Renal pelvis (tissue), 4 donors: ENCODE data around the gene RALGAPA2. TPM values are rescaled to one million over a fixed set of nuclear protein-coding genes. Genes with fewer than 3 reads are reported as not detected.

Experiments used
- DNase-seq: peaks from one replicate; pipeline ENCODE4 v3.0.0-alpha.2; 2013
- polyA plus RNA-seq, 3 donors: library from polyadenylated mRNA; unstranded; fragments of 120-200 nt; gene quantifications; one replicate each; pipeline ENCODE4 v1.2.1, GENCODE V29; 2013; ENCODE audit not compliant: insufficient read length in 3 of 3

RALGAPA2 gene
- polyA plus RNA-seq, 3 donors: 16.4 to 22.7 (median 21.8) TPM

GRCh38 chr20:20437314-20437713 lies 275.1 kb downstream of the RALGAPA2 start:
- DNase-seq: no peak

DNA sequence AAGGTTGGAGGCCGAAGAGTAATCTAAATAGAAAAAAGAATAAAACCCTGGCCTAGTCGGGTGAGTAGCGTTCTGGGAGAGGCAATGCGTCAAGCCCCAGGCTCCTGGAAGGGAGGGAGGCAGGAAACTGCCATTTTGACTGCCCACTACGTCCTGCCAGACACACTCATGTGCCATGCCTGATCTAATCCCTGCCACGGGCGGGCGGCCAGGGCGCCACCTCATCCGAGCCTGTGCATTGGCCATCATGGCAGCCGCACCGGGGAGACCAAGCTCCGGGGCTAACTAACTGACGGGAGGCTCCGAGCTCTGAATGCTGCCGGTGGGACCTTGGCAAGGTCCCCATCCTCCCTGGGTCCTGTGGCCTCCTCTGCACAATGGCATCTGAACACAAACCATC lies 275.8 kb downstream of the RALGAPA2 start:
- DNase-seq: no peak

DNA sequence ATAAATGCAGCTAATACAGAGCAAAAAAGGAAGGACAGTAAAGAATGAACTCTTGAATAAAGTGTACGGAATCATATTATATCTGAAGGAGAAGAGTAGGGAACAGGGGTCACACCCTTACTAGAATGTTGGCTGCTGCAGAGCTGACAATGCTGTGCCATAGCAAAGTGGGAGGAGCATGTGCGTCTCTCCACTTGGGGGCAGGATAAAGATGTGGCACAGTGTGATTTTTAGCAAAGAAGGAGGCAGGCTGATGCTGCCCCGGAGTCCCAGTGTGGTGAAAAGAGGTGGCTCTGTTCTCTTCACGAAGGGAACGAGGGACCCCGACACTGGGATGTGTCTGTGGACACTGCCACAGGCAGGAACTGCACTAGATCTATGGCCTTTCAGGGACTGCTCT lies 277.0 kb downstream of the RALGAPA2 start:
- no peak for DNase-seq

DNA sequence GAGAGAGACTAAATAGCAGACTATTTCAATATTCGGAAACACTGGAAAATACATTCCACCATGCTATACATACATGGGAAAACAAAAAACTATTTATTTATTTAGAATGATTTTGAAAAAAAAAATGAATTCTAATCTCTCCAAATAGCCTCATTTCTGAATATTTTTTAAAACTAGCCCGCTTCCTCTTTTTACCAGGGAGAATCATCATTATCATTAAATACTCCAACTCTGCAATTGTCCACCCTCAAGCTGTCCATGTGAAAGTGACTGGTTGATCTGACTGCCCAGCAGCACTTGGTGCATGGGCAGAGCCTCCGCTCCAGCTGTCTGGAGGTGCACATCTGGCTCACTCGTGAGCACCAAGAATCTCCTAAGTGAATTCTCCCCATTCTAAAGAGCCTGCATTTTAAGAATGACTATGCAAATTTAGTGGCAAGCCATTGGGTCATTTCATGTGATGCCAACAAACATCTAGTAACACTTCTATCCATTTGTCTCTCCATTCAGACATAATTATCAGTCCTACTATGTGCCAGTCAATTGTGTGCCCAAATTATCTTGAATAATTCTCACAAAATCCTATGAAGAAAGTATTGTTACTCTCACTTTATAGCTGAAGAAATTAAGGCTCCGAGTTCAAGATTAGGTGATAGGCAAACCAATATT lies 279.7 kb downstream of the RALGAPA2 start:
- DNase-seq: no peak

- no peak for DNase-seq
Measured at GRCh38 chr20:20430066-20430465, 282.4 kb downstream of the RALGAPA2 start.

GRCh38 chr20:20428067-20428466 lies 284.4 kb downstream of the RALGAPA2 start:
- no peak for DNase-seq

GRCh38 chr20:20427227-20427864 lies 285.1 kb downstream of the RALGAPA2 start:
- no peak for DNase-seq

DNA sequence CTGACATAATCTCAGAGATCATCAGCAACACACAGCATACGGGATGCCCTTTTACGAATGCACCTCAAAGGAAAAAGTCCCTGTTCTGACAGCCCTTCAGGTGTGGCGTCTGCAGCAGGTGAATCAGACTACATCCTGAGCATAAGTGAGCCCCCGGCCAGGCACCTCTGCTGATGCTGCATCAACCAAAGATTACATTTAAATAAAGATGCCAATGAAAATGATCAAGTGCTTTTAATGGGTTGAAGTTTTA lies 285.9 kb downstream of the RALGAPA2 start:
- no peak for DNase-seq

DNA sequence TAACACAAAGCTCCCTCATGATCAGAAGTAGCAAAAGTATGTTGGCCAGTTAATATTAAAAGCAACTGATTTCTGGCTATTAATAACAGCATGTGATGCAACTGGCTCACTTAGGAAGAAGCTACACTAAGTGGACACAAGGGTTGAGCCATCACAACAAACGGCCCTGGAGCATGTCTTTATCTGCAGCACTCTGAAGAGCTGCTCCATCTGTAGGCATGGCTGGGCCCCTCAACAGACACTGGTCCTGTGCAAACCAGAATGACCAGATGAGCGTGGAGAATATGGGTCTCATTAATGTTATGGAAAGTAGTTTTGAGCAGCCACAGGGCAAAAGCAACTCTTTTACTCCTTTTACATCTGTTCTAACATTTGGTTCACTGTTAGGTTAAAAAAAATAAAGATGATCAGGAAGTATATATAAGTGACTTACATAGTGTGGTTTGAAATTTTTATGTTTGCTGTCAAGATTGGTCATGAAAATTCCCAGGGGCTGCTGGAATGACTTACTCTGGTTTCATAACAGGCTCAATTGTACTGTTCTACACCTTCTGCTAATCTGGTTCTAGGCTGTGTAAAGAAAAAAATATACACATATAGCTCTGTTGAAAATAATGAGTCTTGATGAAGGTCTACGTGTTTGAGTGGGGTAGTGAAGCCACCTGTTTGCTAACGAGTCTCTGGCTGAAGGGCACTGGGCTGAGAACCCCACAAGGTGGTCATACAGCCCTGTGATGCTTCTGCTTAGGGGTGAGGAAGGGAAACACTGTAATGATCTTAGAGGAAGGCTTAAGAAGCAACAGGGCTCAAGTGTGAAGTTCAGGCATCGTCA lies 286.4 kb downstream of the RALGAPA2 start:
- no peak for DNase-seq

GRCh38 chr20:20423117-20423516 lies 289.3 kb downstream of the RALGAPA2 start:
- no peak for DNase-seq

DNA sequence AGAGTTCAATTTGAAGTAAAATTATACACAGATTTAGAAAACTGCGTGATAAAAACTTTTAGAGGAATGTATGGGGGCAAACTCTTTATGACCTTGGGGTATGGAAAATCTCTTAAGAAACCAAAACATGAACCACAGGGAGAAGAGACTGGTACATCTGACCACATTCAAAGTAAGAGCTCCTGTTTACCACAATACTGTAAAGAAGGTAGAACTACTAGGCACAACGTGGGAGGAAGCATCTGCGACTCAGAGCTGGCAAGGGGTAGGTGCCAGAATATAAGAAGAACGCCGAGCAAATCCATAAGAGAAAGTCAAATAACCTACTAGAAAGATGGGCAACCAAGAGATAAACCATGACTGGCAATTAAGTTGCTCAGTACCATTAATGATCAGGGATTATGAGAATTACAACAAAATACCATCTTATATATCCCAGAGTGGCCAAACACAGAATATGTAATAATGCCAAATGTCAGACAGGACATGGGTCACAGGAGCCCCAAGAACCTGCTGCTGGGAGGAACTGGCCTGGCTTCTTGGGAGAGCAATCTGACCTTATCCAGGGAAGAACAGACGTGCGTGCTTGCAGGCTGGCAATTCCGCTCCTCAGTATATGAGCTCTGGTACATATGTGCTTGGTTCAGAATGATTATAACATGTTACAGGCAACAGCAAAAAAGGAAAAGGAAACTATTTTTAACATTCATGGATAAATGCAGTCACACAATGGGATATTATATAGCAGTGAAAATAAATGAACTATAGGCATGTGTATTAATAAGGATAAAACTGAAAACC lies 294.4 kb downstream of the RALGAPA2 start:
- DNase-seq: no peak

- no peak for DNase-seq
Measured at GRCh38 chr20:20415321-20415720, 297.1 kb downstream of the RALGAPA2 start.

DNA sequence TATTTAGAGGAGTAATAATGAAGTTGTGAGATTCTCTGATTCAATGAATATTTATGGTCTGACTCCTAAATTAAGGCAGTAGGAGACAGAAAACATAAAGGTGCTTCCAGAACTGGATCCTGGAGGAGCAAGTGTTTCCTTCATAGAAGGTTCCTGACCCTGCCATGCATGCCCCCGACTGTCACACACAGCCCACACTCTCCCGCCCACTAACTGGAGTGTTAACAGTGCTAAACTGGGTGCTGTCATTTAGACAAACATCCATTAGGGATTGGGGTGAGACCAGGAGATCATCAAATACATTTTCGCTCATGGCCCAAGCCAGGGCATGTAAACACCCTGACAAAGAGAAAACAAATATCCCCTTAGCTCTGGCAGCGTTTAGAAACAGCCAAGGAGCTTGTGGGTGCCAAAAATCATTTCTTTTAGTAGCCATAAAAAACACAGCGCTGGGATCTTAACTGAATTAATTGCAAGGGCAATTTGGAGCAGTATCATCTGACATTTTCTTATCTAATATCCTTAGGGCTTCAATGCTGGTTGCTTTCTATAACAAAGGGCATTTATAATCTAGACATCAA lies 297.7 kb downstream of the RALGAPA2 start:
- no peak for DNase-seq

DNA sequence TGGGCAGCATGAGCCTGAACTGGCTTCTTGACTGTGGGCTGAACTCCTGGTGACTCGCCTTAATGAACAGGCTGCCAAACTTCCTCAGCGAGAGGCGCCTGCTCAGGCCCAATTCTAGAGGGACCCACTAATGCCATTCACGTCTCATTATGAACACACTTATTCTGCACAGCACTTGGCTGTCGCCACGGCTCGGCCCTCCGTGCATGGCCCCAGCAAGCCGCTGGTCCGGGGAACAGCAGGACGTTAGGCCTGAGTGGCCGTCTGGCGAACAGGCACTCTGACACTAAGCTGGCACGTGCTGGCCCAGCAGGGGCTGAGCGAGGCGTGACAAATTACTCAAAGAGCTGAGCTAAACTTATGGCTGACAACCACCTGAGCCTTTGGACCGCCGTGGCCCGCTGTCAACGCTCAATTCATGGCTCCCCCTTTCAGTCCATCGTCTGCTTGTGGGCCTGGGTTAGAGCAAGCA lies 298.6 kb downstream of the RALGAPA2 start:
- DNase-seq: no peak

GRCh38 chr20:20412750-20413149 lies 299.7 kb downstream of the RALGAPA2 start:
- DNase-seq: no peak

DNA sequence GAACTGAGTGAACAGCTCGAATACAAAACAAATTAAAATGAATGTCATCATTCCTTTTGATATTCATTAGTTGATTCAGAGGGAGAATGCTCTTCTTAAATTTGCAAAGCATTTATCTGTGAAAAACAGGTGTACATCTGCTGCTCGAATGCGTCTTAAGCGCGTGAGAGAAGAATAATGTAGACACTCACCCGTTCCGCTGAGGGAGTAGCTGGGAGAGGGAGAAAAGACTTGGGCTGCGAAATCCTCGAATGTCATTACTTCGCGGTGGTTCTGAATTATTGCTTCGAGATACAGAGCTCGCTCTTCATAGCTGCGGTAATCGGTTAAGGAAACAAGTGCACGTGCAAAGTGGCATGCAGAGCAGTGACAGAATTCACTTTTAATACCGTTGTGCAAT lies 300.6 kb downstream of the RALGAPA2 start:
- DNase-seq: no peak

DNA sequence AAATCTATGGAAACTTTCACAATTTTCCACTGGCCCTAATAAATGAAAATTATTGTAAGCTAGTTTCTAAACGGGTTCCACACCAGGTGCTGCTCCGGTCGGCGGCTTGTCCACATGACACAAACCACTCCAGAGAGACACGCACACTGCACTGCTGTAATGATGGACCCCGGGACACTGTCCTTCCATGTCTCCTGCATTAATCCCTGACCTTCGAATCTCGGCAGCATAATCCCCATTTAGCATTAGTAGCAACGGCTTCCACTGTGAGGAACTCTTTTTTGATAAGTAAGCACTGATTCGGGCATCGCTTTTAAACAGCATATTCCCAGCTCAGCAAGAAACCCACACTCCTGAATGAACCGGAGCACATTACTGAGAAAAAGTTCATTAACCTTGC lies 301.0 kb downstream of the RALGAPA2 start:
- DNase-seq: no peak

DNA sequence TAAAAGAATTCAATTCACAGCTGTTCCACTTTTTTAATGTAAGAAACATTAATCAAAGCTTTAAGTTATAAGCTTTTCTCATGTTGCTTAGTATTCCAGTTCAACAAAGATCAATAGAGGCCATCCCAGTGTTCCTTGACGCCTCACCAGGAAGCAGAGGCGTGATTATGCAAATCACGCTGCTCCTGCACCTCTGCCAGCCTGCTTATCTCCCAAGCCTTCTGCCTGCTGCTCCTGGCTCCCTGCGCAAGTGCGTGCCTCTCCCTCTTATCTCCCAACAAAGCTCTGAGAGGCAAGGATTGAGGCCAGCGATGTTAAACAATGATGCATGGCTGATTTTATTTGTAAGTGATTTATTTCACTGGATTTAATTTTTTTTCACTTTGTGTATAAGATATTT lies 301.8 kb downstream of the RALGAPA2 start:
- DNase-seq: no peak

- no peak for DNase-seq
Measured at GRCh38 chr20:20409331-20409730, 303.1 kb downstream of the RALGAPA2 start.

DNA sequence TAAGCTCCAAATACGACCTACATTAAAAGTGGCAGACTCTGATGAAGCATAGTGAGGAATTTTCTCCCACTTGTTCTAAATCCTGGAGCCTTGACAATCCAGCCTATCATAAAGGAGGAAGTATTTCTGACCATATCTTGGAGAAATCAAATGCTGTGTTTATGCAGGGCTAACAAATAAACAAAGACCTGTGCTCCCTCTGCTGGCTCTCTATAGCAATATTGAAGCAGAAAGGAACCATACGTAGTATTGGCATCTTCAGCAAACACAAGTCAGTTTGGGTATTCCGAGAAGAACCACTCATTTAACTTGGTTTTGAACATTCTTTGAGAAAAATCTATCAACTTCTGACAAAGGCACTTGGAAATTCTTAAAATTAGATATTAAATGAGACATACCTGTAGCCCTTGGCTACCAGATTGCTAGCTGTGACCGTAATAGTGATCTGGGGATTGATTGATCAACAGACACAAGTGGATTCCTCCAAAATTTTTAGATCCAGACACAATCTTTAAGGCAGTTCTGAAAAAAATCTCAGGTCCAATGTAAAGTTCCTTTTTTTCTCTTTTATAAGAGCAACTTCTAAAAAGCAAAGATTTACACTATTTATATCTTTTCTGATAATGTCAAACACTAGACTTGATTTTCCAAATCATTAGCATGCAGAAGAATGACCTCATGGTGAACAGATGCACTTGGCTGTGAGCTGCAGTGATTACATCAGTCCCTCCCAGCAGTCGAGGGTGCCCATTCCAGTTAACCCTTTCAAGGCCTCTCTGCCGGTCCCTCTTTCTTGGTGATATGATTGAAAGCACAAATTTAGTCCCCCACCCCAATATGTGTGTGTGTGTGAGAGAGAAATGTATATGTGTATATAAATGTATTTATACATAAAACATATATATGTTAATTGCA lies 304.3 kb downstream of the RALGAPA2 start:
- no peak for DNase-seq

- no peak for DNase-seq
Measured at GRCh38 chr20:20406306-20406705, 306.1 kb downstream of the RALGAPA2 start.
